Putamen (tissue), 1 donor: ENCODE measurements around the gene CACNG3.
A peak's percentile ranks its signal among the peaks of the same experiment; 100 is the strongest.

Source experiments
- DNase-seq: peaks from one replicate; pipeline ENCODE4 v3.0.0-alpha.2; 2016; ENCODE audit warnings: low spot score

Gene CACNG3

GRCh38 chr16:24396350-24397271 is 140.5 kb downstream of the CACNG3 start:
- peak; percentile 20 for DNase-seq

GRCh38 chr16:24409045-24409444 is 152.9 kb downstream of the CACNG3 start:
- no peak for DNase-seq
